Glomerular visceral epithelial cell (primary cell): Measurements from ENCODE around the gene RNU7-1.

Experiments
- DNase-seq: peaks from one replicate; pipeline ENCODE4 v3.0.0-alpha.2; 2016; ENCODE audit errors: extremely low spot score

Gene RNU7-1

GRCh38 chr12:6965026-6965661, 21.5 kb downstream of the RNU7-1 start:
- peak; percentile 77 for DNase-seq

- no peak for DNase-seq
These were observed 22.1 kb downstream of the RNU7-1 start for GRCh38 chr12:6965714-6966113.

GRCh38 chr12:6966351-6966750, 22.7 kb downstream of the RNU7-1 start:
- DNase-seq, result no peak

- DNase-seq, result no peak
These were observed 24.1 kb downstream of the RNU7-1 start for GRCh38 chr12:6967651-6968100.

- no peak for DNase-seq
These were observed 24.8 kb downstream of the RNU7-1 start for GRCh38 chr12:6968426-6968825.

- no peak for DNase-seq
These were observed 26.5 kb downstream of the RNU7-1 start for GRCh38 chr12:6970096-6970527.

GRCh38 chr12:6974180-6974579, 30.6 kb downstream of the RNU7-1 start:
- DNase-seq, result no peak

- DNase-seq, result no peak
These were observed 31.8 kb downstream of the RNU7-1 start for GRCh38 chr12:6975297-6976032.

- no peak for DNase-seq
These were observed 34.0 kb downstream of the RNU7-1 start for GRCh38 chr12:6977653-6978052.

- no peak for DNase-seq
These were observed 34.6 kb downstream of the RNU7-1 start for GRCh38 chr12:6978188-6978587.

GRCh38 chr12:6978611-6979011, 35.0 kb downstream of the RNU7-1 start:
- DNase-seq, result no peak

- no peak for DNase-seq
These were observed 35.4 kb downstream of the RNU7-1 start for GRCh38 chr12:6979021-6979420.

- no peak for DNase-seq
These were observed 35.8 kb downstream of the RNU7-1 start for GRCh38 chr12:6979453-6979852.

GRCh38 chr12:6980075-6980474, 36.5 kb downstream of the RNU7-1 start:
- no peak for DNase-seq

GRCh38 chr12:6980740-6981139, 37.1 kb downstream of the RNU7-1 start:
- DNase-seq, result no peak

- no peak for DNase-seq
These were observed 37.8 kb downstream of the RNU7-1 start for GRCh38 chr12:6981152-6982052.

GRCh38 chr12:6982532-6982931, 38.9 kb downstream of the RNU7-1 start:
- no peak for DNase-seq

GRCh38 chr12:6987956-6988553, 44.4 kb downstream of the RNU7-1 start:
- no peak for DNase-seq
